Measurements from ENCODE around the gene PRRT4.

DNA sequence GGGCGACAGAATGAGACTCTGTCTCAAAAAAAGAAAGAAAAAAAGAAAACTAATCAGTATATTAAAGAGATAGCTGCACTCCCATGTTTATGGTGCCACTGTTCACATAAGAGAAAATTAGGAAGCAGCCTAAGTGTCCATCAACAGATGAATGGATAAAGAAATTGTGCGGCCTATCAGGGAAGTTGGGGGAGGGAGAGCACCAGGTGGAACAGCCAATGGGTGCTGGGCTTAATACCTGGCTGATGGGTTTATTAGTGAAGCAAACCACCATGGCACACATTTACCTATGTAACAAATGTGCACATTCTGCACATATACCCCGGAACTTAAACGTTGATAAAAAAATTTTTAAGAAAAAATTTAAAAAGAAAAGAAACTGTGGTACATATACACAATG is 9.0 kb upstream of the PRRT4 start:
- no peak for TF ChIP-seq POLR2A (IDR thresholded peaks at IDR 0.05; ENCODE audit: low read depth, low read length)
- TF ChIP-seq TAF1 (IDR thresholded peaks at IDR 0.05; ENCODE audit: borderline replicate concordance, low read depth, low read length): no peak
- no peak for TF ChIP-seq POLR2AphosphoS5 (IDR thresholded peaks at IDR 0.05; ENCODE audit: low read depth, low read length)
